ENCODE results near the gene GAD2. TPM values are rescaled to one million over a fixed set of nuclear protein-coding genes. Genes with fewer than 3 reads are reported as not detected.

The GAD2 gene
- total and polyA plus RNA-seq, 2 donors from 2014 or later: not detected

DNA sequence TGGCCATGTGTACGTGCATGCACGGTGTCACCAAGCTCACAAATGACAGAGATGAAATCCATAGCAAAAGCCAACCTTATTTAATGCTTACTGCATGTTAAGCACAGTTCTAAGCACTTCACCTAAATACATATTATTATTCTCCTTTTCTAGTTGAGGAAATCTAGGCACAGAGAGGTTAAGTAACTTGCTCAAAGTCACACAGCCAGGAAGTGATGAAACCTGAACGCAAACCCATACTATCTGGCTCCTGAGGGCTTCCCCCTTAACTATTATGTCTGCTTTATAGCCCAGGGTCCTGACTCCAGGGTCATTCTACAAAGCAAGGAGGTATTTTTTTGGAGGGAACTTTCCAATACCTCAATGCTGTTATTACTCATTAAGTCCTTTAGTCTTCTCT lies 61.7 kb downstream of the GAD2 start:
- Histone ChIP-seq H3K27ac (ENCODE audit: low read depth in 2 of 2, low read length in 2 of 2) (no peak overlapping the region), H3K4me3 (ENCODE audit: low read length in 3 of 3) (no peak overlapping the region), H3K9ac (ENCODE audit: low read length in 3 of 3) (no peak overlapping the region), H3K9me3 (ENCODE audit: control insufficient read depth in 2 of 3, insufficient read depth in 1 of 3, low read length in 3 of 3) (no peaks in the 10 kb centered on the region), H3K27me3 (ENCODE audit: control insufficient read depth, insufficient read depth, low read length) (no peaks in the 10 kb centered on the region), H3K36me3 (ENCODE audit: control insufficient read depth in 2 of 3, insufficient read depth in 3 of 3, low read length in 3 of 3) (no peaks in the 10 kb centered on the region), H3K4me1 (ENCODE audit: control insufficient read depth in 2 of 3, insufficient read depth in 2 of 3, low read depth in 1 of 3, low read length in 3 of 3) (no peaks in the 10 kb centered on the region)
- FAIRE-seq: no peak
- no peak for DNase-seq
- TF ChIP-seq, protein P1, sequence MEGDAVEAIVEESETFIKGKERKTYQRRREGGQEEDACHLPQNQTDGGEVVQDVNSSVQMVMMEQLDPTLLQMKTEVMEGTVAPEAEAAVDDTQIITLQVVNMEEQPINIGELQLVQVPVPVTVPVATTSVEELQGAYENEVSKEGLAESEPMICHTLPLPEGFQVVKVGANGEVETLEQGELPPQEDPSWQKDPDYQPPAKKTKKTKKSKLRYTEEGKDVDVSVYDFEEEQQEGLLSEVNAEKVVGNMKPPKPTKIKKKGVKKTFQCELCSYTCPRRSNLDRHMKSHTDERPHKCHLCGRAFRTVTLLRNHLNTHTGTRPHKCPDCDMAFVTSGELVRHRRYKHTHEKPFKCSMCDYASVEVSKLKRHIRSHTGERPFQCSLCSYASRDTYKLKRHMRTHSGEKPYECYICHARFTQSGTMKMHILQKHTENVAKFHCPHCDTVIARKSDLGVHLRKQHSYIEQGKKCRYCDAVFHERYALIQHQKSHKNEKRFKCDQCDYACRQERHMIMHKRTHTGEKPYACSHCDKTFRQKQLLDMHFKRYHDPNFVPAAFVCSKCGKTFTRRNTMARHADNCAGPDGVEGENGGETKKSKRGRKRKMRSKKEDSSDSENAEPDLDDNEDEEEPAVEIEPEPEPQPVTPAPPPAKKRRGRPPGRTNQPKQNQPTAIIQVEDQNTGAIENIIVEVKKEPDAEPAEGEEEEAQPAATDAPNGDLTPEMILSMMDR (IDR thresholded peaks at IDR 0.05; ENCODE audit: borderline replicate concordance, extremely low read depth, insufficient read depth): no peak
- intact Hi-C loops (cut with DNase I): no loop called here

- H3K4me3 ChIP-seq (ENCODE audit: low read length in 3 of 3): no peak overlapping the region
- H3K36me3 ChIP-seq (ENCODE audit: control insufficient read depth in 2 of 3, insufficient read depth in 3 of 3, low read length in 3 of 3): no peaks in the 10 kb centered on the region
- DNase-seq: no peak
- intact Hi-C loops (cut with DNase I): no loop called here
- no peaks in the 10 kb centered on the region for H3K4me1 ChIP-seq (ENCODE audit: control insufficient read depth in 2 of 3, insufficient read depth in 2 of 3, low read depth in 1 of 3, low read length in 3 of 3)
- TF ChIP-seq, protein P1 (IDR thresholded peaks at IDR 0.05; ENCODE audit: borderline replicate concordance, extremely low read depth, insufficient read depth): no peak
- no peaks in the 10 kb centered on the region for H3K27me3 ChIP-seq (ENCODE audit: control insufficient read depth, insufficient read depth, low read length)
- H3K9ac ChIP-seq (ENCODE audit: low read length in 3 of 3): no peak overlapping the region
- no peak for FAIRE-seq
- H3K9me3 ChIP-seq (ENCODE audit: control insufficient read depth in 2 of 3, insufficient read depth in 1 of 3, low read length in 3 of 3): no peaks in the 10 kb centered on the region
- H3K27ac ChIP-seq (ENCODE audit: low read depth in 2 of 2, low read length in 2 of 2): no peak overlapping the region
Measured at GRCh38 chr10:26290236-26290635, 73.7 kb downstream of the GAD2 start.

- H3K27me3 ChIP-seq (ENCODE audit: control insufficient read depth, insufficient read depth, low read length): no peaks in the 10 kb centered on the region
- H3K4me1 ChIP-seq (ENCODE audit: control insufficient read depth in 2 of 3, insufficient read depth in 2 of 3, low read depth in 1 of 3, low read length in 3 of 3): no peaks in the 10 kb centered on the region
- TF ChIP-seq, protein P1 (IDR thresholded peaks at IDR 0.05; ENCODE audit: borderline replicate concordance, extremely low read depth, insufficient read depth): no peak
- DNase-seq: peak in 1 of 5 donors; percentile 23
- no peak for FAIRE-seq
- no peak overlapping the region for H3K4me3 ChIP-seq (ENCODE audit: low read length in 3 of 3)
- no peak overlapping the region for H3K9ac ChIP-seq (ENCODE audit: low read length in 3 of 3)
- no peak overlapping the region for H3K27ac ChIP-seq (ENCODE audit: low read depth in 2 of 2, low read length in 2 of 2)
- H3K9me3 ChIP-seq (ENCODE audit: control insufficient read depth in 2 of 3, insufficient read depth in 1 of 3, low read length in 3 of 3): no peaks in the 10 kb centered on the region
- no peaks in the 10 kb centered on the region for H3K36me3 ChIP-seq (ENCODE audit: control insufficient read depth in 2 of 3, insufficient read depth in 3 of 3, low read length in 3 of 3)
- intact Hi-C loops (cut with DNase I): no loop called here
Measured at GRCh38 chr10:26291721-26292480, 75.3 kb downstream of the GAD2 start.

All from kidney (tissue), 14 donors.